Measurements from ENCODE around the gene LCK. TPM values are rescaled to one million over a fixed set of nuclear protein-coding genes. Genes with fewer than 3 reads are reported as not detected.
A peak's percentile ranks its signal among the peaks of the same experiment; 100 is the strongest.

LCK gene
- under 1 TPM in 3 of 4 donors, not detected in 1; 0.36 to 0.81 (median 0.49) TPM for total RNA-seq
- polyA plus RNA-seq = 10 to 100 TPM in 1 of 3 donors, 1 to 10 TPM in 1, under 1 TPM in 1; 0.92 to 37.3 (median 1.8) TPM

GRCh38 chr1:32250893-32251716 lies at the start of gene LCK:
Gene LCK, plus strand, starts transcription at chr1:32251265. Its CDS starts 23,065 bp downstream, at chr1:32274330.
- DNase-seq = no peak

GRCh38 chr1:32204943-32205361 lies 46.1 kb upstream of the LCK start:
- Histone ChIP-seq H3K9me3 (no peaks in the 10 kb centered on the region), H3K27me3 (no peaks in the 10 kb centered on the region), H3K4me3 (peak overlapping the region; percentile 33 to 62 (median 60)), H3K4me1 (peaks cover 0 to 44% (median 32%) of the 10 kb centered on the region in 4 donors), H3K27ac (peak overlapping the region; percentile 25 to 68 (median 66)), H3K36me3 (no peaks in the 10 kb centered on the region)
- DNase-seq = no peak
- 12 to 51% methylated on average over 26 of the region's 26 CpGs for WGBS, 2 donors
- intact Hi-C loops (cut with DNase I) = loop anchor here (5.0 kb wide), 1 partner anchor 187 kb away; the partner anchor contains the start of gene BSDC1
- no peak for TF ChIP-seq EP300 (IDR thresholded peaks at IDR 0.05)

More at GRCh38 chr1:32250893-32251716, at the start of gene LCK:
- 54 to 84% methylated on average over 25 of the region's 25 CpGs for WGBS, 2 donors
- Histone ChIP-seq H3K4me1 (peaks cover 0 to 25% (median 18%) of the 10 kb centered on the region in 4 donors), H3K27ac (peak within 1 kb of the TSS; percentile 5 to 74 (median 36)), H3K9me3 (no peaks in the 10 kb centered on the region), H3K4me3 (no peak within 1 kb of the TSS), H3K27me3 (no peaks in the 10 kb centered on the region), H3K36me3 (no peaks in the 10 kb centered on the region)
- intact Hi-C loops (cut with DNase I) = no loop called here
- TF ChIP-seq POLR2A (IDR thresholded peaks at IDR 0.05) = no peak
- no peak for TF ChIP-seq EP300 (IDR thresholded peaks at IDR 0.05)
- TF ChIP-seq POLR2AphosphoS5 (IDR thresholded peaks at IDR 0.05) = no peak

GRCh38 chr1:32205401-32206370 lies 45.4 kb upstream of the LCK start, which contains the start of gene IQCC:
Gene IQCC, plus strand, starts transcription at chr1:32205671. Its CDS starts 11 bp downstream, at chr1:32205682.
- intact Hi-C loops (cut with DNase I) = loop anchor here (5.0 kb wide), 1 partner anchor 187 kb away; the partner anchor contains the start of gene BSDC1
- DNase-seq = peak; percentile 93
- Histone ChIP-seq H3K27me3 (no peaks in the 10 kb centered on the region), H3K27ac (peak within 1 kb of the TSS; percentile 25 to 68 (median 66)), H3K36me3 (no peaks in the 10 kb centered on the region), H3K4me3 (peak within 1 kb of the TSS; percentile 33 to 62 (median 60)), H3K9me3 (no peaks in the 10 kb centered on the region), H3K4me1 (peaks cover 0 to 42% (median 29%) of the 10 kb centered on the region in 4 donors)
- TF ChIP-seq CTCF (IDR thresholded peaks at IDR 0.05) = no peak
- no peak for TF ChIP-seq EP300 (IDR thresholded peaks at IDR 0.05)
- TF ChIP-seq POLR2A (IDR thresholded peaks at IDR 0.05) = no peak
- peak; percentile 69 to 84 (median 81) for TF ChIP-seq POLR2AphosphoS5 (IDR thresholded peaks at IDR 0.05)
- 1 to 2% methylated on average over 77 of the region's 77 CpGs for WGBS, 2 donors

DNA sequence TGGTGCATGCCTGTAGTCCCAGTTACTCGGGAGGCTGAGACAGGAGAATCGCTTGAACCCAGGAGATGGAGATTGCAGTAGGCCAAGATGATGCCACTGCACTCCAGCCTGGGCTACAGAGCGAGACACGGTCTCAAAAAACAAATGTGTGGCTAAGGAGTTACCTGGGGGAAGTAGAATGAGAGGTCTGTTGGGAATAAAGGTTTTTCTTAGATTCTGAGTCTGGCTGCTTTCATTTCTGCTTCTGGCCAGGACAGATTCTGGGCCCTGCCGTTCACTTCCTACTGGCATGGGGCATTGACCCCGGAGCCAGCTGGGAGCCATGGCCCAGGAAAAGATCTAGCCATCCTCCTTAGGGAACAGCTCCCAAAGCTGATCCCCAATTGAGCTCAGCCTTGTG lies 42.6 kb upstream of the LCK start:
- no peaks in the 10 kb centered on the region for H3K36me3 ChIP-seq
- 64 to 71% methylated on average over 6 of the region's 6 CpGs for WGBS, 2 donors
- H3K4me3 ChIP-seq = no peak overlapping the region
- TF ChIP-seq CTCF (IDR thresholded peaks at IDR 0.05) = no peak
- TF ChIP-seq EP300 (IDR thresholded peaks at IDR 0.05) = no peak
- TF ChIP-seq POLR2A (IDR thresholded peaks at IDR 0.05) = no peak
- TF ChIP-seq POLR2AphosphoS5 (IDR thresholded peaks at IDR 0.05) = no peak
- intact Hi-C loops (cut with DNase I) = loop anchor here (5.0 kb wide), 1 partner anchor 184 kb away; the partner anchor contains the start of gene BSDC1
- H3K4me1 ChIP-seq = peaks cover 0 to 23% (median 17%) of the 10 kb centered on the region in 4 donors
- H3K27me3 ChIP-seq = no peaks in the 10 kb centered on the region
- H3K27ac ChIP-seq = no peak overlapping the region
- DNase-seq = no peak
- no peaks in the 10 kb centered on the region for H3K9me3 ChIP-seq

DNA sequence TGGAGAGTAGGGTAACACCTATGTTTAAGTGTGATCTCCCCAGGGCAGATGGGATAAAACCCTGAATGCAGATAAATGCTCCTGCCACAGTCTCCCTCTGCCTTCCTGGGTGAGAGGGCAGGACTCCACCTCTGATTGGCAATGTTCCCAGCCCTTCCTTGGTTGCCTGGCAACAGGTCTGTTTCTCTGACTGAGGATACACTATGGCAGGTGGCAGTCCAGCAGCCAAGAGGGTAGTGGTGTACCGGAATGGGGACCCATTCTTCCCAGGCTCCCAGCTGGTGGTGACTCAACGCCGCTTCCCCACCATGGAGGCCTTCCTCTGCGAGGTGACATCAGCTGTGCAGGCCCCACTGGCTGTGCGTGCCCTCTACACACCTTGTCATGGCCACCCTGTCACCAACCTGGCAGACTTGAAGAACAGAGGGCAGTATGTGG lies 42.2 kb upstream of the LCK start, which contains the start of gene DCDC2B:
TSS of gene DCDC2B (plus strand) at position 199 of the 438 bp plus-strand sequence. CDS start at position 204, 5 bp downstream.
- H3K27me3 ChIP-seq = no peaks in the 10 kb centered on the region
- H3K4me1 ChIP-seq = peaks cover 0 to 23% (median 17%) of the 10 kb centered on the region in 4 donors
- no peak within 1 kb of the TSS for H3K4me3 ChIP-seq
- DNase-seq = no peak
- 21 to 70% methylated on average over 5 of the region's 5 CpGs for WGBS, 2 donors
- H3K27ac ChIP-seq = no peak within 1 kb of the TSS
- intact Hi-C loops (cut with DNase I) = loop anchor here (5.0 kb wide), 1 partner anchor 183 kb away; the partner anchor contains the start of gene BSDC1
- peaks cover 0 to 2% (median 0%) of the 10 kb centered on the region in 4 donors for H3K36me3 ChIP-seq
- no peak for TF ChIP-seq EP300 (IDR thresholded peaks at IDR 0.05)
- TF ChIP-seq CTCF (IDR thresholded peaks at IDR 0.05) = no peak
- TF ChIP-seq POLR2A (IDR thresholded peaks at IDR 0.05) = no peak
- no peak for TF ChIP-seq POLR2AphosphoS5 (IDR thresholded peaks at IDR 0.05)
- H3K9me3 ChIP-seq = no peaks in the 10 kb centered on the region
